HL-60 (cell line): ENCODE results near the gene TENT4B.

Experiments used
- POLR2AphosphoS5 ChIP-seq: IDR thresholded peaks from 2 replicates; pipeline ENCODE4 v1.6.1; 2012; ENCODE audit warnings: low read depth
- REST ChIP-seq: IDR thresholded peaks from 2 replicates; pipeline ENCODE4 v1.6.1; 2012; ENCODE audit warnings: low read depth; ENCODE audit not compliant: insufficient replicate concordance
- TF ChIP-seq, protein P1 (sequence below): IDR thresholded peaks from one replicate; pipeline ENCODE4 v1.5.1; 2011; ENCODE audit warnings: low read length, control low read depth, inconsistent platforms; ENCODE audit not compliant: insufficient read depth

DNA sequence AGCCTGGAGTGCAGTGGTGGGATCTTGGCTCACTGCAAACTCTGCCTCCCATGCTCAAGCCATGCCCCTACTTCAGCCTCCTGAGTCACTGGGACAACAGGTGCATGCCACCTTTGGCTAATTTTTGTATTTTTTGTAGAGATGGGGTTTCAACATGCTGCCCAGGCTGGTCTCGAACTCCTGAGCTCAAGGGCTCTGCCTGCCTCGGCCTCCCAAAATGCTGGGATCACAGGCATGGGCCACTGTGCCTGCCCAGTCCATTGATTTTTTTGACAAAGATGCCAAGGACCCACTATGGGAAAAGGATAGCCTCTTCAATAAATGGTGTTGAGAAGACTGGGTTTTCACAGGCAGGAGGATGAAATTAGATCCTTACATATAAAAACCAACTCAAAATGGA is 102.4 kb downstream of the TENT4B start:
- TF ChIP-seq, protein P1, sequence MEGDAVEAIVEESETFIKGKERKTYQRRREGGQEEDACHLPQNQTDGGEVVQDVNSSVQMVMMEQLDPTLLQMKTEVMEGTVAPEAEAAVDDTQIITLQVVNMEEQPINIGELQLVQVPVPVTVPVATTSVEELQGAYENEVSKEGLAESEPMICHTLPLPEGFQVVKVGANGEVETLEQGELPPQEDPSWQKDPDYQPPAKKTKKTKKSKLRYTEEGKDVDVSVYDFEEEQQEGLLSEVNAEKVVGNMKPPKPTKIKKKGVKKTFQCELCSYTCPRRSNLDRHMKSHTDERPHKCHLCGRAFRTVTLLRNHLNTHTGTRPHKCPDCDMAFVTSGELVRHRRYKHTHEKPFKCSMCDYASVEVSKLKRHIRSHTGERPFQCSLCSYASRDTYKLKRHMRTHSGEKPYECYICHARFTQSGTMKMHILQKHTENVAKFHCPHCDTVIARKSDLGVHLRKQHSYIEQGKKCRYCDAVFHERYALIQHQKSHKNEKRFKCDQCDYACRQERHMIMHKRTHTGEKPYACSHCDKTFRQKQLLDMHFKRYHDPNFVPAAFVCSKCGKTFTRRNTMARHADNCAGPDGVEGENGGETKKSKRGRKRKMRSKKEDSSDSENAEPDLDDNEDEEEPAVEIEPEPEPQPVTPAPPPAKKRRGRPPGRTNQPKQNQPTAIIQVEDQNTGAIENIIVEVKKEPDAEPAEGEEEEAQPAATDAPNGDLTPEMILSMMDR, result no peak
- no peak for TF ChIP-seq POLR2AphosphoS5
- no peak for TF ChIP-seq REST
